ENCODE results near the gene USP48.
A peak's percentile ranks its signal among the peaks of the same experiment; 100 is the strongest.

USP48 gene

DNA sequence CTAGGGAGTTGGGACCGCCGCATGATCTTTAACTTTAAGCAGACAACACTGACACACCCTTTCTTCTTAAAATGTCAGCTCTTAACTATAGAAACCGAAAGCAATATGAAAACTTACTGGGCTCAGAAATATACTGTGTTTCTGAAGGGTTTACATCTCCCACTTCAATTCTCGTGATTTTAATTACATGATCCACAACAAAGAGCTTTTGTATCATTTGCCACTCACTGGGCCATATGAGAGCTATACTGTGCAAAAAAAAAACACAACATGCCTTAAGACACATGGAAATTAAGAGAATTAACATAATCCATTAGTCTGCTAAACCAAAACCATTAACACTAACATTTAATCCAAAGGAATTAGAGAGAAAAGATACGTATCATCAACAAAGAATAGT is 78.8 kb downstream of the USP48 start:
- H3K4me3 ChIP-seq (replicated peaks in 1 of 2; ENCODE audit: low read depth in 2 of 2, low read length in 2 of 2): no peak overlapping the region
- no peak for DNase-seq (ENCODE audit: low read depth in 2 of 2)
- TF ChIP-seq, protein P1, sequence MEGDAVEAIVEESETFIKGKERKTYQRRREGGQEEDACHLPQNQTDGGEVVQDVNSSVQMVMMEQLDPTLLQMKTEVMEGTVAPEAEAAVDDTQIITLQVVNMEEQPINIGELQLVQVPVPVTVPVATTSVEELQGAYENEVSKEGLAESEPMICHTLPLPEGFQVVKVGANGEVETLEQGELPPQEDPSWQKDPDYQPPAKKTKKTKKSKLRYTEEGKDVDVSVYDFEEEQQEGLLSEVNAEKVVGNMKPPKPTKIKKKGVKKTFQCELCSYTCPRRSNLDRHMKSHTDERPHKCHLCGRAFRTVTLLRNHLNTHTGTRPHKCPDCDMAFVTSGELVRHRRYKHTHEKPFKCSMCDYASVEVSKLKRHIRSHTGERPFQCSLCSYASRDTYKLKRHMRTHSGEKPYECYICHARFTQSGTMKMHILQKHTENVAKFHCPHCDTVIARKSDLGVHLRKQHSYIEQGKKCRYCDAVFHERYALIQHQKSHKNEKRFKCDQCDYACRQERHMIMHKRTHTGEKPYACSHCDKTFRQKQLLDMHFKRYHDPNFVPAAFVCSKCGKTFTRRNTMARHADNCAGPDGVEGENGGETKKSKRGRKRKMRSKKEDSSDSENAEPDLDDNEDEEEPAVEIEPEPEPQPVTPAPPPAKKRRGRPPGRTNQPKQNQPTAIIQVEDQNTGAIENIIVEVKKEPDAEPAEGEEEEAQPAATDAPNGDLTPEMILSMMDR (IDR thresholded peaks at IDR 0.05; ENCODE audit: low read depth, low read length): no peak

DNA sequence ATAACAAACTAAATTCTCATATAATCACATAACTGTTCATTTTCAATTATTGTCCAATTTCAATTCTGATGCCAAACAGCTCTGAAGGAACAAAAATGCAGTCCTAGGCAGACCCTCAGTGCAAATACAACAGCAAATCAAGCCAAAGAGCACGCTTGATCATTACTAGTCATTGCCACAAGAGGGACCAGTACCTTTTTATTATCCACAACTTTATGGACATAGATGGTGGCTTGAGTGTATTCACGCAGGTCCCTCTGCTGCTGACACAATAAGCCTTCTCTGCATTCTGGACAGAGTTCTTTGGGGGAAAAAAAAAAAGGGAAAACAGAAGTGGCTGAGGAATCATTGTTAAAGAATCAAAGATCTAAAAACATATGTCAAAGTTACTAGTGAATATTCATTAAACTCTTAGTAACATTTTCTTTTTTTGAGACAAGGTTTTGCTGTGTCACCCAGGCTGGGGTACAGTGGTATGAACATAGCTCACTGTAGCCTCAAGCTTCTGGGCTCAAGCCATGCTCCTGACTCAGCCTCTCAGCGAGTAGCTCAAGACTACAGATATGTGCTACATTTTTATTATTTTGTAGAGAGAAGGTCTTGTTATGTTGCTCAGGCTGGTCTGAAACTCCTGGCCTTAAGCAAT is 79.5 kb downstream of the USP48 start:
- DNase-seq (ENCODE audit: low read depth in 2 of 2): peak; percentile 70 to 79
- TF ChIP-seq, protein P1 (IDR thresholded peaks at IDR 0.05; ENCODE audit: low read depth, low read length): peak; percentile 54
- H3K4me3 ChIP-seq (replicated peaks in 1 of 2; ENCODE audit: low read depth in 2 of 2, low read length in 2 of 2): no peak overlapping the region

DNA sequence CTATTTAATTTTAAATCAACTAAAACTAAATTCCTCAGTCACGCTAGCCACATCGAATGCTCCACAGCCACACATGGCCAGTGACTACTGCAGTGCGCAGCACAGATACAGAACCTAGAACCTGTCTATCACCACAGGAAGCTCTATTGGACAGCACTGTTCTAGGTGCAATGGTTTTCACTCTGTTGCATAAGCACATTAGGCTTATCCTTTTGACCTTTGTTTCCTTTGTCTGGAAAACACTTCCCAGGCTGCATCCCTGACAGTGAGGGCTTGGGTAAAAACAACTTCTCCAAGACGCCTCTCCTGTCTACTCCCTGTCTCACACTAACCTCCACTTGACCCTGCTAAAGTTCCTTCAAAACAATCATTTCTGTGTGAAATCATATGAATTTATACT is 80.2 kb downstream of the USP48 start:
- TF ChIP-seq, protein P1 (IDR thresholded peaks at IDR 0.05; ENCODE audit: low read depth, low read length): no peak
- no peak overlapping the region for H3K4me3 ChIP-seq (replicated peaks in 1 of 2; ENCODE audit: low read depth in 2 of 2, low read length in 2 of 2)
- DNase-seq (ENCODE audit: low read depth in 2 of 2): no peak

DNA sequence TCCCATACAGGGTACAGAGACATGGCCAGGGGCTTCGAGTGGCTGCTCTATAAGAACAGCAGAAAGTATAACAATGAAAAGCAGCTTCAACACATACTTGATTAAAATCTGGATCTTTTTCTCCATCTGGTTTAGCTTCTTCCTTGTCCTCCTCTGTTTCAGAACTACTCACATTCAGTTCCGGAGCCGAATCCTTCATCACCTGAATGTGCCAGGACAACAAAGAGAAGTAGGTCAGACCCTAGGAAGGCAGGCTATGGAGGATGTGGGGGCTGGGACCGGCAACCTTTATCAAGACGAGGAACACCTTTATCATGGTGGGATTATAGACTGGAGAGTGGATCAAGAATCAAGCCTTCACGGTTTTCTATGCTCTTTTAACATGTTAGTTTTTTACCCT is 81.5 kb downstream of the USP48 start:
- no peak overlapping the region for H3K4me3 ChIP-seq (replicated peaks in 1 of 2; ENCODE audit: low read depth in 2 of 2, low read length in 2 of 2)
- TF ChIP-seq, protein P1 (IDR thresholded peaks at IDR 0.05; ENCODE audit: low read depth, low read length): no peak
- no peak for DNase-seq (ENCODE audit: low read depth in 2 of 2)

DNA sequence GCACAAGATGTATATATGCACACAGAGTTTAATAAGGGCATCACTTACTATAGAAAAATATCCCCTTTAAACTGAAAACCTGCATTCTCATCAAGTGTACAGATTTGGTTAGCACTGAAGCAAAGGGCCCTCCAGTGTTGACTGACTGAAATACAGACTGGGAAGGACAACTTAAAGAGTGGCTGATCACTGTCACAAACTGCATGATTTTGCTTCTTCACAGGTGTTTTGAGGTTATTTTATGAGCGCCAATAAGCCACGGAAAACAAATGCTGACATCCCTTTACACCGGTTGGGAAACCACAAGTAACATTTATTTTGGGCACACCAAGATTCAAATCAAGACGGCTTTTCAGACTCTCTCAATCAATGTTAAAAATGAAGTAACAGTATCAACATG is 82.9 kb downstream of the USP48 start:
- TF ChIP-seq, protein P1 (IDR thresholded peaks at IDR 0.05; ENCODE audit: low read depth, low read length): no peak
- H3K4me3 ChIP-seq (replicated peaks in 1 of 2; ENCODE audit: low read depth in 2 of 2, low read length in 2 of 2): no peak overlapping the region
- DNase-seq (ENCODE audit: low read depth in 2 of 2): no peak

DNA sequence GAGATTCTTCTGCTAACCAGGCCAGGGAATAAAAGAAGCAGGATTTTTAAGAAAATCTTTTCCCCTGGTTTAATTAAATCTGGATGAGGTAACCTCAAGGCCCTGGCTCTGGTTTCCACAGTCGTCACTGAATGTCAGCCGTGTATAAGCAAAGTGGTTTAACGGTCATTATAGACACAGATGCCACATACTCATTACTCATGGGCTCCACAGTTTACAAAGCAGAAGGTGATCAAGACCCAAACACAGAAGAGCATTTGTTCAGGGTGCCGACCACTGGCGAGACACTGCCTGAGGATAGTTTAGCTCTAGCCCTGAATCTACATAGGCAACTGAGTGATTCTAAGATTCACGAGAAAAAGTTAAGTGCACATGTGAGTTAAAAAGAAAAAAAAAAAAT is 86.0 kb downstream of the USP48 start:
- TF ChIP-seq, protein P1 (IDR thresholded peaks at IDR 0.05; ENCODE audit: low read depth, low read length): no peak
- no peak for DNase-seq (ENCODE audit: low read depth in 2 of 2)
- H3K4me3 ChIP-seq (replicated peaks in 1 of 2; ENCODE audit: low read depth in 2 of 2, low read length in 2 of 2): no peak overlapping the region

DNA sequence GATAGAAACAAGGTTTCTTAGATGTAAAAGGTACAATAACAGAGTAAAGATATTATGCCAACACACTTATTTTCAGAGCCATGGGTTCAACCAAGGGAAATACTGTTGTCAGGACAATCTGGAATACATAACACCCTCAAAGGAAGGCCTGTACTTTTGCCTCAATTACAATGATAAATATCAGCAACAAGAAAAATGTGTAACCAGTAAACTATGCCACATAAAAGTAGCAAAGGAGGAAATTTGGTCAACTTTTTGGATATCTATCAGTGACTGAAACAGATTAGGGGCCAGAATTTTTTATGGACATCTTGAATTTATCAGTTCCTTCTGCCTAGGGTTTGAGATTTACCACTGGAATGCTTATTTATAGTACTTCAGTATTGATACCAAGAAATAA is 89.2 kb downstream of the USP48 start:
- TF ChIP-seq, protein P1 (IDR thresholded peaks at IDR 0.05; ENCODE audit: low read depth, low read length): no peak
- H3K4me3 ChIP-seq (replicated peaks in 1 of 2; ENCODE audit: low read depth in 2 of 2, low read length in 2 of 2): no peak overlapping the region
- no peak for DNase-seq (ENCODE audit: low read depth in 2 of 2)

Measured in cardiac fibroblast (primary cell).